KOPT-K1 (cell line): Measurements from ENCODE around the gene TBRG1.

Source experiments
- H3K27ac ChIP-seq: fragments of 200-600 bp; sonication (generic); 2 replicates; pipeline ENCODE4 v1.5.1; 2016; ENCODE audit warnings: antibody characterized with exemption, mild to moderate bottlenecking, low read depth, low read length; ENCODE audit not compliant: poor library complexity, severe bottlenecking
- H3K36me3 ChIP-seq: fragments of 200-600 bp; sonication (generic); 2 replicates; pipeline ENCODE4 v1.5.1; 2017; ENCODE audit warnings: antibody characterized with exemption, mild to moderate bottlenecking, low read length, moderate library complexity; ENCODE audit not compliant: insufficient read depth
- H3K9me3 ChIP-seq: fragments of 200-600 bp; sonication (generic); 2 replicates; pipeline ENCODE4 v1.5.1; 2017; ENCODE audit warnings: antibody characterized with exemption, low read length, mild to moderate bottlenecking; ENCODE audit not compliant: insufficient read depth, poor library complexity, severe bottlenecking

The TBRG1 gene

GRCh38 chr11:124663861-124664260, 41.2 kb downstream of the TBRG1 start:
- Histone ChIP-seq H3K27ac (no peak overlapping the region), H3K9me3 (no peaks in the 10 kb centered on the region), H3K36me3 (no peaks in the 10 kb centered on the region)

DNA sequence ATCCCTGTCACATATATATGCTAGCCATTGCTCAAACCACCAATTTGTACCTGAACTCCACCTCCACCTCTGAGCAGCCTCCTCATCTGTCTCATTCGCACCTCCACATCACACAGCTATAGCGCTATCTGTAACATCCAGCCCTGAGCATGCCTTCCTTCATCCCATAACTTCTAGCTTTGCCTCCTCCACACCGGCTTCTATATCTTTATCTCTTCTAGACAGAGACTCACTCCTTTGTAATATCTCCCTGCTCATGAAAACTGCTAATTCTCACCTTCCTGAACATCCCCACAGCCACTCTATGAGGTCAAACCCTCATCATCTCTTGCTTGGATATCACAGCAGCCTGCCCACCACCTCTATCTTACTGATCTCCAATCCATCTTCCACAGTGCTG, 44.9 kb downstream of the TBRG1 start:
- no peaks in the 10 kb centered on the region for H3K9me3 ChIP-seq
- no peak overlapping the region for H3K27ac ChIP-seq
- H3K36me3 ChIP-seq: no peaks in the 10 kb centered on the region

- no peaks in the 10 kb centered on the region for H3K9me3 ChIP-seq
- H3K27ac ChIP-seq: no peak overlapping the region
- no peaks in the 10 kb centered on the region for H3K36me3 ChIP-seq
These were observed 46.5 kb downstream of the TBRG1 start for GRCh38 chr11:124669193-124669592.

GRCh38 chr11:124670732-124671131, 48.1 kb downstream of the TBRG1 start:
- Histone ChIP-seq H3K36me3 (no peaks in the 10 kb centered on the region), H3K27ac (no peak overlapping the region), H3K9me3 (no peaks in the 10 kb centered on the region)

DNA sequence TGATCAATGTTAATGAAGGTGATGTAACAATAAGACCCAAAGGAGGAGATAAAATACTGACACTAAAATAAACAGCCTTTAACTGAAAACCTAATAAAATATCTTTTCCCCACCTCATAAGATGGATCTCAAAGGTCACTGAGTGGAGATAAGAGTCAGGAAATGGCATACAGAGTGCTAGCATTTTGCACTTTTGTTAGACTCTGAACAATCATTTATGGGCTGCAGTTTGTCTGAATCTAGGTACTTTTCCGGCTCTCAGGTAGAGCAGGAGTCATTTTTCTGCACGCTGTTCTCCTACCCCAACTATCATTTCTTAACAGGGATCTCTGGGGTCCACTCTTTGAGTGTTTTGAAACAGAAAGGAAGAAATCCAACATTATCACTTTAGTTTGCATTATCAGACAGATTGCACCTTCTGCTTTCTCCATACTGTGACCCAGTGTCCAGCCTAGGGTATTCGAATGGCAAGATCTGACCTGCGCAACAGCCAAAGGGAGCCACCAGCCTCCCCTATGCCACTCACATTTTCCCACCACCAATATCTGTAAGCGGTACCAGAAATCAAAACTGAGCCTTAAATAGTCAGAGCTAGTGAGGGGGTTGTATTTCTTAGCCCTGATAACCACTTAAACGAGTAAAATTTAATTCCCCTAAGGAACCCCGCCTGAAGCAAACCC, 50.0 kb downstream of the TBRG1 start:
- Histone ChIP-seq H3K36me3 (no peaks in the 10 kb centered on the region), H3K9me3 (no peaks in the 10 kb centered on the region), H3K27ac (no peak overlapping the region)

GRCh38 chr11:124673333-124674167, 50.9 kb downstream of the TBRG1 start, which contains the start of the genes SIAE and SPA17:
TSS of gene SIAE (minus strand) at chr11:124673739. CDS start at chr11:124673708, 31 bp downstream.
TSS of gene SPA17 (plus strand) at chr11:124673904. CDS start at chr11:124675265, 1,361 bp downstream.
- no peaks in the 10 kb centered on the region for H3K36me3 ChIP-seq
- H3K9me3 ChIP-seq: no peaks in the 10 kb centered on the region
- no peak within 1 kb of the TSS for H3K27ac ChIP-seq

- H3K27ac ChIP-seq: no peak overlapping the region
- H3K36me3 ChIP-seq: no peaks in the 10 kb centered on the region
- H3K9me3 ChIP-seq: no peaks in the 10 kb centered on the region
These were observed 51.5 kb downstream of the TBRG1 start for GRCh38 chr11:124674168-124674517.

DNA sequence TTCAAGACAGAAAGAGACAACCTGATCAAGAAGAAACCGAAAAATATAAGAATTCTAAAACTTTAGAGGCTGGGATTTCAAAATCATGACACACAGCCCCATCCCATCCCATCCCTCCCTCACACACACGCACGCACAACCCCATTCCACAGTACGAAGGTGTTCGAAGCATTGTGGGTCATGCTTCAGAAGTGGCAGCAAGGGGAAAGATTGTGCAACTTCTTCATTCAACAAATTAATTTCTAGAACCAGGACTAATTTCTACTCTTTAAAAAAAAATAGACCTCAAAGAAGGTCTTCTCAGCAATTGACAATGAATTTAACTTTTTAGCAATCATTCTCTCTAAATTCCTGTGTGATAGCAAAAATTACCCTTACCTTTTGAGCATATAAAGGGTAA, 51.9 kb downstream of the TBRG1 start:
- Histone ChIP-seq H3K36me3 (no peaks in the 10 kb centered on the region), H3K27ac (no peak overlapping the region), H3K9me3 (no peaks in the 10 kb centered on the region)

GRCh38 chr11:124676386-124676785, 53.7 kb downstream of the TBRG1 start:
- no peaks in the 10 kb centered on the region for H3K9me3 ChIP-seq
- no peak overlapping the region for H3K27ac ChIP-seq
- no peaks in the 10 kb centered on the region for H3K36me3 ChIP-seq

GRCh38 chr11:124678416-124678815, 55.8 kb downstream of the TBRG1 start:
- Histone ChIP-seq H3K27ac (no peak overlapping the region), H3K9me3 (peaks cover 16% of the 10 kb centered on the region), H3K36me3 (no peaks in the 10 kb centered on the region)

GRCh38 chr11:124681421-124681820, 58.8 kb downstream of the TBRG1 start:
- Histone ChIP-seq H3K36me3 (no peaks in the 10 kb centered on the region), H3K27ac (no peak overlapping the region), H3K9me3 (peaks cover 28% of the 10 kb centered on the region)

- Histone ChIP-seq H3K9me3 (peaks cover 28% of the 10 kb centered on the region), H3K36me3 (no peaks in the 10 kb centered on the region), H3K27ac (no peak overlapping the region)
These were observed 59.8 kb downstream of the TBRG1 start for GRCh38 chr11:124682443-124682842.
